HepG2 (cell line): ENCODE data around the gene FALEC. TPM values are rescaled to one million over a fixed set of nuclear protein-coding genes. Genes with fewer than 3 reads are reported as not detected.
A peak's percentile ranks its signal among the peaks of the same experiment; 100 is the strongest.

Source experiments
- CCDC6 ChIP-seq: sonication (generic); formaldehyde crosslinking; IDR thresholded peaks from 2 replicates; pipeline ENCODE4 v1.8.1; 2022; ENCODE audit warnings: mild to moderate bottlenecking, missing genetic modification reagents, moderate library complexity
- GATA4 ChIP-seq: sonication (generic); IDR thresholded peaks from 2 replicates; pipeline ENCODE4 v1.6.1; 2016; ENCODE audit warnings: antibody characterized with exemption, low read depth, borderline replicate concordance
- IRF2 ChIP-seq: IDR thresholded peaks from 2 replicates; pipeline ENCODE4 v1.6.1; 2018; ENCODE audit warnings: missing genetic modification reagents, missing compliant biosample characterization
- ZBTB7B ChIP-seq: sonication (generic); formaldehyde crosslinking; IDR thresholded peaks from 2 replicates; pipeline ENCODE4 v1.4.0; 2020; ENCODE audit warnings: missing genetic modification reagents
- polyA plus RNA-seq, 8 experiments: library from polyadenylated mRNA; depleted of rRNA in 3 of 8; stranded (reverse) in 7 of 8; unstranded in 1 of 8; fragments of >200 nt; fragmentation: Illumina TruSeq in 4 of 8; extraction: Trizol in 4 of 8; gene quantifications; 2 replicates each; pipeline versions ENCODE4 v1.2.1 to v1.2.3, GENCODE V29; 2011 to 2016; ENCODE audit warnings: low read depth in 4 of 8, missing spikeins in 1 of 8, mixed read lengths in 1 of 8; ENCODE audit not compliant: insufficient read depth in 1 of 8
- total RNA-seq, 5 experiments: library from RNA; depleted of rRNA; stranded (reverse); fragments of >200 nt; fragmentation: Illumina TruSeq; extraction: Trizol; gene quantifications; 2 replicates each; pipeline ENCODE4 v1.2.3, GENCODE V29; 2016; ENCODE audit warnings: low read depth in 1 of 5
- TF ChIP-seq, protein P1 (sequence below): sonication (generic); formaldehyde crosslinking; IDR thresholded peaks from 2 replicates; pipeline ENCODE4 v1.4.0; 2020; ENCODE audit warnings: mild to moderate bottlenecking, missing genetic modification reagents, borderline replicate concordance
- TF ChIP-seq, protein P2 (sequence below): IDR thresholded peaks from 2 replicates; pipeline ENCODE4 v1.6.1; 2018; ENCODE audit warnings: missing genetic modification reagents, mild to moderate bottlenecking, missing compliant biosample characterization
- TF ChIP-seq, protein P3 (sequence below): sonication (generic); formaldehyde crosslinking; conservative IDR thresholded peaks from 2 replicates; pipeline ENCODE4 v1.4.0; 2020; ENCODE audit warnings: mild to moderate bottlenecking, missing genetic modification reagents, moderate library complexity
- TF ChIP-seq, protein P4 (sequence below): sonication (generic); formaldehyde crosslinking; IDR thresholded peaks from 2 replicates; pipeline ENCODE4 v1.4.0; 2020; ENCODE audit warnings: missing genetic modification reagents, mild to moderate bottlenecking, borderline replicate concordance
- TF ChIP-seq, protein P5 (sequence below), 2 experiments: sonication (generic) in 1 of 2; formaldehyde crosslinking in 1 of 2; IDR thresholded peaks; 2 replicates each; pipeline versions ENCODE4 v1.5.1 to v1.6.1; 2011 to 2020; ENCODE audit warnings: borderline replicate concordance in 1 of 2, low read depth in 1 of 2, low read length in 1 of 2, mild to moderate bottlenecking in 1 of 2, missing genetic modification reagents in 1 of 2, moderate library complexity in 1 of 2

Gene FALEC
- total and polyA plus RNA-seq, 2 of the 13 experiments (the other 11 are each of a cell fraction or from before 2014, with no cell fraction given) = 0.33 to 0.71 TPM

DNA sequence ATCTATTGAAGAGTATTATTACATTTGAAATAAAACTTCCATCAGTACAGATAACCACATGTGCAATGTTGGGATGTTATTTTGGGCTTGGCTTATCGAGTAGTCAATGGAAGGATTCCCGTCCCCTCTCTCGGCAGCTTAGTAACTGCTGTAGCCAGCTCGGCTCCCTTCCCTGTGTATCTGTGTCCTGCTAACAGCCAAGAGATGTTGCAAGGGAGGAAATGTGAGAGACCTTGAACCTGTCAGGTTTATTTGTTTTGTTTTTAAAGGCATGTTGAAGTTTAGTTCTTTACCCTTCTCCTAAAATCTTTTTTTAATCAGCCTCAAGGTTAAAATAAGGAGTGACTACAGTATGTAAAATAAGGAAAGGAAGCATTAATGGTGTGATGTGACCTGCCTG, 41.9 kb upstream of the FALEC start (continued):
- TF ChIP-seq GATA4 = peak; percentile 36; the same call in 1 of the 2 replicates
- TF ChIP-seq, protein P1, sequence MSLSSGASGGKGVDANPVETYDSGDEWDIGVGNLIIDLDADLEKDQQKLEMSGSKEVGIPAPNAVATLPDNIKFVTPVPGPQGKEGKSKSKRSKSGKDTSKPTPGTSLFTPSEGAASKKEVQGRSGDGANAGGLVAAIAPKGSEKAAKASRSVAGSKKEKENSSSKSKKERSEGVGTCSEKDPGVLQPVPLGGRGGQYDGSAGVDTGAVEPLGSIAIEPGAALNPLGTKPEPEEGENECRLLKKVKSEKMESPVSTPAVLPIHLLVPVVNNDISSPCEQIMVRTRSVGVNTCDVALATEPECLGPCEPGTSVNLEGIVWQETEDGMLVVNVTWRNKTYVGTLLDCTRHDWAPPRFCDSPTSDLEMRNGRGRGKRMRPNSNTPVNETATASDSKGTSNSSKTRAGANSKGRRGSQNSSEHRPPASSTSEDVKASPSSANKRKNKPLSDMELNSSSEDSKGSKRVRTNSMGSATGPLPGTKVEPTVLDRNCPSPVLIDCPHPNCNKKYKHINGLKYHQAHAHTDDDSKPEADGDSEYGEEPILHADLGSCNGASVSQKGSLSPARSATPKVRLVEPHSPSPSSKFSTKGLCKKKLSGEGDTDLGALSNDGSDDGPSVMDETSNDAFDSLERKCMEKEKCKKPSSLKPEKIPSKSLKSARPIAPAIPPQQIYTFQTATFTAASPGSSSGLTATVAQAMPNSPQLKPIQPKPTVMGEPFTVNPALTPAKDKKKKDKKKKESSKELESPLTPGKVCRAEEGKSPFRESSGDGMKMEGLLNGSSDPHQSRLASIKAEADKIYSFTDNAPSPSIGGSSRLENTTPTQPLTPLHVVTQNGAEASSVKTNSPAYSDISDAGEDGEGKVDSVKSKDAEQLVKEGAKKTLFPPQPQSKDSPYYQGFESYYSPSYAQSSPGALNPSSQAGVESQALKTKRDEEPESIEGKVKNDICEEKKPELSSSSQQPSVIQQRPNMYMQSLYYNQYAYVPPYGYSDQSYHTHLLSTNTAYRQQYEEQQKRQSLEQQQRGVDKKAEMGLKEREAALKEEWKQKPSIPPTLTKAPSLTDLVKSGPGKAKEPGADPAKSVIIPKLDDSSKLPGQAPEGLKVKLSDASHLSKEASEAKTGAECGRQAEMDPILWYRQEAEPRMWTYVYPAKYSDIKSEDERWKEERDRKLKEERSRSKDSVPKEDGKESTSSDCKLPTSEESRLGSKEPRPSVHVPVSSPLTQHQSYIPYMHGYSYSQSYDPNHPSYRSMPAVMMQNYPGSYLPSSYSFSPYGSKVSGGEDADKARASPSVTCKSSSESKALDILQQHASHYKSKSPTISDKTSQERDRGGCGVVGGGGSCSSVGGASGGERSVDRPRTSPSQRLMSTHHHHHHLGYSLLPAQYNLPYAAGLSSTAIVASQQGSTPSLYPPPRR (CRISPR knock-in tag) = peak; percentile 77
- TF ChIP-seq ZBTB7B (CRISPR knock-in tag) = 0 out of 2 replicates have a peak, but pooled peaks have one; percentile 31
- peak; percentile 87; the same call in 1 of the 2 replicates for TF ChIP-seq IRF2 (CRISPR knock-in tag)
- TF ChIP-seq, protein P2, sequence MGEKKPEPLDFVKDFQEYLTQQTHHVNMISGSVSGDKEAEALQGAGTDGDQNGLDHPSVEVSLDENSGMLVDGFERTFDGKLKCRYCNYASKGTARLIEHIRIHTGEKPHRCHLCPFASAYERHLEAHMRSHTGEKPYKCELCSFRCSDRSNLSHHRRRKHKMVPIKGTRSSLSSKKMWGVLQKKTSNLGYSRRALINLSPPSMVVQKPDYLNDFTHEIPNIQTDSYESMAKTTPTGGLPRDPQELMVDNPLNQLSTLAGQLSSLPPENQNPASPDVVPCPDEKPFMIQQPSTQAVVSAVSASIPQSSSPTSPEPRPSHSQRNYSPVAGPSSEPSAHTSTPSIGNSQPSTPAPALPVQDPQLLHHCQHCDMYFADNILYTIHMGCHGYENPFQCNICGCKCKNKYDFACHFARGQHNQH = peak; percentile 59
- TF ChIP-seq, protein P3, sequence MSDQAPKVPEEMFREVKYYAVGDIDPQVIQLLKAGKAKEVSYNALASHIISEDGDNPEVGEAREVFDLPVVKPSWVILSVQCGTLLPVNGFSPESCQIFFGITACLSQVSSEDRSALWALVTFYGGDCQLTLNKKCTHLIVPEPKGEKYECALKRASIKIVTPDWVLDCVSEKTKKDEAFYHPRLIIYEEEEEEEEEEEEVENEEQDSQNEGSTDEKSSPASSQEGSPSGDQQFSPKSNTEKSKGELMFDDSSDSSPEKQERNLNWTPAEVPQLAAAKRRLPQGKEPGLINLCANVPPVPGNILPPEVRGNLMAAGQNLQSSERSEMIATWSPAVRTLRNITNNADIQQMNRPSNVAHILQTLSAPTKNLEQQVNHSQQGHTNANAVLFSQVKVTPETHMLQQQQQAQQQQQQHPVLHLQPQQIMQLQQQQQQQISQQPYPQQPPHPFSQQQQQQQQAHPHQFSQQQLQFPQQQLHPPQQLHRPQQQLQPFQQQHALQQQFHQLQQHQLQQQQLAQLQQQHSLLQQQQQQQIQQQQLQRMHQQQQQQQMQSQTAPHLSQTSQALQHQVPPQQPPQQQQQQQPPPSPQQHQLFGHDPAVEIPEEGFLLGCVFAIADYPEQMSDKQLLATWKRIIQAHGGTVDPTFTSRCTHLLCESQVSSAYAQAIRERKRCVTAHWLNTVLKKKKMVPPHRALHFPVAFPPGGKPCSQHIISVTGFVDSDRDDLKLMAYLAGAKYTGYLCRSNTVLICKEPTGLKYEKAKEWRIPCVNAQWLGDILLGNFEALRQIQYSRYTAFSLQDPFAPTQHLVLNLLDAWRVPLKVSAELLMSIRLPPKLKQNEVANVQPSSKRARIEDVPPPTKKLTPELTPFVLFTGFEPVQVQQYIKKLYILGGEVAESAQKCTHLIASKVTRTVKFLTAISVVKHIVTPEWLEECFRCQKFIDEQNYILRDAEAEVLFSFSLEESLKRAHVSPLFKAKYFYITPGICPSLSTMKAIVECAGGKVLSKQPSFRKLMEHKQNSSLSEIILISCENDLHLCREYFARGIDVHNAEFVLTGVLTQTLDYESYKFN (CRISPR knock-in tag) = peak; percentile 92
- 0 out of 2 replicates have a peak, but pooled peaks have one; percentile 35 for TF ChIP-seq CCDC6 (CRISPR knock-in tag)
- TF ChIP-seq, protein P4, sequence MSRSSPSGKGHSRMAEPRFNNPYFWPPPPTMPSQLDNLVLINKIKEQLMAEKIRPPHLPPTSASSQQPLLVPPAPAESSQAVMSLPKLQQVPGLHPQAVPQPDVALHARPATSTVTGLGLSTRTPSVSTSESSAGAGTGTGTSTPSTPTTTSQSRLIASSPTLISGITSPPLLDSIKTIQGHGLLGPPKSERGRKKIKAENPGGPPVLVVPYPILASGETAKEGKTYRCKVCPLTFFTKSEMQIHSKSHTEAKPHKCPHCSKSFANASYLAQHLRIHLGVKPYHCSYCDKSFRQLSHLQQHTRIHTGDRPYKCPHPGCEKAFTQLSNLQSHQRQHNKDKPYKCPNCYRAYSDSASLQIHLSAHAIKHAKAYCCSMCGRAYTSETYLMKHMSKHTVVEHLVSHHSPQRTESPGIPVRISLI (CRISPR knock-in tag) = peak; percentile 81
- TF ChIP-seq, protein P5, sequence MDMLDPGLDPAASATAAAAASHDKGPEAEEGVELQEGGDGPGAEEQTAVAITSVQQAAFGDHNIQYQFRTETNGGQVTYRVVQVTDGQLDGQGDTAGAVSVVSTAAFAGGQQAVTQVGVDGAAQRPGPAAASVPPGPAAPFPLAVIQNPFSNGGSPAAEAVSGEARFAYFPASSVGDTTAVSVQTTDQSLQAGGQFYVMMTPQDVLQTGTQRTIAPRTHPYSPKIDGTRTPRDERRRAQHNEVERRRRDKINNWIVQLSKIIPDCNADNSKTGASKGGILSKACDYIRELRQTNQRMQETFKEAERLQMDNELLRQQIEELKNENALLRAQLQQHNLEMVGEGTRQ (IDR thresholded peaks at IDR 0.05; ENCODE audit: low read depth, low read length) = no peak
- TF ChIP-seq, protein P5 (CRISPR knock-in tag; IDR thresholded peaks at IDR 0.05; ENCODE audit: borderline replicate concordance) = no peak
